AG20443 (cell line): ENCODE results near the gene EXOC6.
A peak's percentile ranks its signal among the peaks of the same experiment; 100 is the strongest.

Source experiments
- DNase-seq: peaks from one replicate; pipeline ENCODE4 v3.0.0; 2012; ENCODE audit warnings: low spot score, mixed read lengths

EXOC6 gene

GRCh38 chr10:93023013-93023650, 174.8 kb downstream of the EXOC6 start:
- no peak for DNase-seq

DNA sequence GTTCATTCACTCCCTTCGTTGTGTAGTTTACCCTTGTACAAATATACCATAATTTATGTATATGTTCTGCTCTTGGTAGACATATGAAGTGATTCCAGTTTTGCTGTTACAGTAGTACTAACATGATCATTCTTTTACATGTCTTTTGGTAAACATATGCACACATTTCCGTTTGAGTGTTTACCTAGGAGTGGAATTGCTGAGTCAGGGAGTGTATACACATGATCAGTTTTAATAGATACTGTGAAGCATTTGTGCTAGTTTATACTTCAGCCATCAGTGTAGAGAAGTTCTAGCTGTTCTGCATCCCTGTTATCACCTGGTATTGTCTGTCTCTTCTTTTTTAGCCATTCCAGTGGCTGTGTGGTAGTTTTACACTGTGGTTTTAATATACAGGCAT, 177.8 kb downstream of the EXOC6 start:
- DNase-seq, result no peak

GRCh38 chr10:93027508-93027907, 179.2 kb downstream of the EXOC6 start:
- no peak for DNase-seq

GRCh38 chr10:93028883-93029282, 180.6 kb downstream of the EXOC6 start:
- peak; percentile 57 for DNase-seq

- peak; percentile 76 for DNase-seq
Measured at GRCh38 chr10:93030409-93030808, 182.1 kb downstream of the EXOC6 start.

GRCh38 chr10:93032105-93032808, 183.9 kb downstream of the EXOC6 start:
- DNase-seq, result no peak

- no peak for DNase-seq
Measured at GRCh38 chr10:93032809-93033137, 184.5 kb downstream of the EXOC6 start.

DNA sequence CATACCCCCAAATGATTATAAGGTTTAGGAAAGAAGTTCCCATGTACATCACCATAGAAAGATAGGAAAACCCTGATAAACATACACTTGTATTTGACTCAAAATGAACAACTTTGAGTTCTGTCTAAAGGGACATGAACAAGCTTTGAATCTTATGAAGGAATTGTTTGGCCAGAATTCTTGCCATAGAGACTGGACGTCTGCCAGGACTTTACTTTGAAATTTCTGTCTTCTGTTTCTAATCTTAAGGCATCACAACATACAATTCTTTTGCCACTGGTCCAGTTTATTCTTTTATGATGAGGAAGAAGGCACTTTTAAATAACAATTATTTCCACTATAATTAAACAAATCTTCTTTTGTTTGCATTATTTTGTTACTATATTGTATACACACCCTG, 186.1 kb downstream of the EXOC6 start:
- no peak for DNase-seq

DNA sequence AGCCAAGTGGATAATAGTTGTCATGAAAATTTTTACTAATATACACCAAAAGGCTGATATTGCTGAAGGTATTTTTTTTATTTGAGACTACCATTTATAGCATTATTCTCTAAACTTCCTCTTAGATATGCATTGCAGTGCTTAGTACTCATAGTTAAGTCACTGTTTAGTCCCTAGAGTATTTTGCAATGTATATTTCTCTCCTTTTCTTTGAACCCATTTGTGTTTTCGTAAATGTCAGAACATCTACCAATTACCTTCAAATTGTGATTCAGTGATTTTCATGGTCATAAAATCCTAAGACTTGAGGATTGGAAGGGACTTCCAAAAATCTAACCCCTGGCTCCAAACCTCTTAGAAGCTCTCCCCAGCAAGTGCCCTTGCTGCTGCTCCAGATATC, 190.8 kb downstream of the EXOC6 start:
- no peak for DNase-seq

DNA sequence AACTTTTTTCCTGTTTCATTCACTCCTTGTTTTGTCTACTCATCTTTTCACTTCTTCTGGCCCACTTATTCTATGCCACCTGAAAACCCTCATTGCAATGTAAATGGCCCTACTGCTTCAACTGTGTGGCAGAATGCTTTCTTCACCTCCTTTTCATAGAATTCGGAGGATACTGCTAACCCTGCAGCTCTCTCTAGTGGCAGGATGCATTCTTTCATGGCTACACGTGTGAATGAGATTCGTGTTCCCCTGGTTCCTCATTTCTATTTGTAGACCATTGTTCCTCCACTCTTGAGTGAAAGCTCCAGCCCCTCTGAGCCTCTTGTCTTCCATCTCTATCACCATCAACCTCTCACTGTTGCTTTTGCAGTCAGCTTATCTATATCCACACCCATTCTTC, 191.4 kb downstream of the EXOC6 start:
- peak; percentile 72 for DNase-seq

DNA sequence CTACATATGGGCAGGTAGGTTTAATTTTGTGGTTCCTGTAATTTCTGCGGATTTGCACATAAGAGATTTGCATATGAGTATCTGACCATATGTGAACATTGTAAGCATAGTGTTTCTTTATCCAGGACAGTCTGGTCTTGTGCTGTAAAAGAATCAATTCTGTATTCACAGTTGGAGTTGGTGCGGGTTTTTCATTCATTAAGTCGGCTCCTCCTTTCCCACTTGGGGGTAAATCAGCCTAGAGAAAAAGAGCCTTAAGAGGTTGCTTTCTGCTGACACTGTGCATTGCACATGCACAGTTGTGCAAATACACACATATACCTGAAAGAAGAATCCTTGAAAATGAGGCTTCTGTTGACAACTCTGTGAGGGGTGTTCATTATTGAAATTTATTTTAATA, 206.2 kb downstream of the EXOC6 start:
- DNase-seq, result no peak

- DNase-seq, result no peak
Measured at GRCh38 chr10:93058139-93058538, 209.8 kb downstream of the EXOC6 start.

DNA sequence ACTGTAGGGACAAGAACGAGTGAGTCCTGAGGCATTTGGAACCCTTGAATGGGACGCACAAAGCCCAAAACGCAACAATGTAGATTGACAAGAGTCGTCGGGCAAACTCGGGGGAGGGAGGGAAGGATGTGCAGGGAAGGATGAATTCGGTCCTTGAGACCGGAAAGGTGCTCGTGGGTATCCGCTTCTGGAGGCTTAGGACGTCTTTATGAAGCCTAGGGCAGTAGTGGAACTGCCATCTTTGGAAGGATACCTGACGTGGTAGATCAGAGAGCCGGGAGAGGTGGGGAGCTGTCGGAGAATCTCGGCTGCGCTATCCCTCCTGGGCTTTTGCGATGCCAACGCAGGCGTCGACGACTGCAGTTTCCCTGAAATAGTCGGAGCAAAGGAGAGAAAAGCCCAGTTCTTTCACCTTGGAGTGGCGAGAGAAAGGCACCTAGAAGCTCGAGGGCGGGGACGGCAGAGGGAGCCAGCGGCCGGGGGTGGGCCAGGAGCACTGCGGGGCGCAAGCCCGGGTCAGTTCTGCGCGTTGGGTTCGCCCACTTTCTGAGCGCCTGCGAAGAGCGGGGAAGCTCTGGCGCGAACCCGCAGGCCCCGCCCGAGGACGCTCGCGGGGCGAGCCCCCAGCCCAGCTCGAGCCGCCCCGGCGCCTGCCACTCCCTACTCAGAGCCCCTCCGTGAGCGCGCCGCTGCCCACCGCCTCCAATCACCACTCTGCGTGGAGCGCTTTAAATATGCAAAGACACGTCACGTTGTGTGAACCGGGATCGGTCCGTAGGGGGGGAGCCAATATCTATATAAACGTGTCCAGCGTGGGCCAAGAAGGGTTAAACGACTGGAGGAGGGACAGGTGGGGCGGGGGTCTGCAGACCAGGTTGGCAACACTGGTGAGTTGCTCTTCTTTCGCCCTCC, 211.9 kb downstream of the EXOC6 start, which contains the start of gene CYP26C1:
TSS of gene CYP26C1 (plus strand) at position 824 of the 912 bp plus-strand sequence. CDS start 466 bp downstream, outside the sequence.
- DNase-seq, result peak; percentile 26

DNA sequence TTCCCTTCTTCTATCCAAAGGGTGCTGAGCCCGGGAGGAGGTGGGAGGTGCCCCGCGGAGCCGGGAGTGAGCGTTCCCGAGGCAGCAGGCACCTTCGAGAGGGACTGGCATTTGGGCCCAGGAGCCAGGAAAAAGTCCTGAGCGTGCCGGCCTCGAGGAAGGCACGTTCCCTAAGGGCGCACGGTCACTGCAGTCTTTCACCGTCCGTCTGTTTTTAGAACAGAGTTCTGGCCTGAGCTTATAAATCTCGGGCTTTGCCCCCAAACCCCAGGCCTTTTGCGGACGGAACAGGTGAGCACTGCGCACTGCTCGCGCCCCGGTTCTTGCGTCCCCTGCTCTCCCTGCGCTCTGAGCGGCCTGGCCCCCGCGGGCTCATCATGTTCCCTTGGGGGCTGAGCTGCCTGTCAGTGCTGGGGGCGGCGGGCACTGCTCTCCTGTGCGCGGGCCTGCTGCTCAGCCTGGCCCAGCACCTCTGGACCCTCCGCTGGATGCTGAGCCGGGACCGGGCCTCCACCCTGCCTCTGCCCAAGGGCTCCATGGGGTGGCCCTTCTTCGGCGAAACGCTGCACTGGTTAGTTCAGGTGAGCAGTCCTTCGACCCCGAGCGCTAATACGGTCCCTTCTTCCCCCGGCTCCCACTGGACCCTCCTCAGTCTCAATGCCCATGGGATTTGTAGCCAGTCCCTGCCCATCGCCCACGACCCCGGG, 212.7 kb downstream of the EXOC6 start:
- peak; percentile 38 for DNase-seq

GRCh38 chr10:93061594-93062513, 213.5 kb downstream of the EXOC6 start:
- no peak for DNase-seq

- DNase-seq, result peak; percentile 84
Measured at GRCh38 chr10:93062514-93063143, 214.3 kb downstream of the EXOC6 start.

- no peak for DNase-seq
Measured at GRCh38 chr10:93063144-93063976, 215.0 kb downstream of the EXOC6 start.

DNA sequence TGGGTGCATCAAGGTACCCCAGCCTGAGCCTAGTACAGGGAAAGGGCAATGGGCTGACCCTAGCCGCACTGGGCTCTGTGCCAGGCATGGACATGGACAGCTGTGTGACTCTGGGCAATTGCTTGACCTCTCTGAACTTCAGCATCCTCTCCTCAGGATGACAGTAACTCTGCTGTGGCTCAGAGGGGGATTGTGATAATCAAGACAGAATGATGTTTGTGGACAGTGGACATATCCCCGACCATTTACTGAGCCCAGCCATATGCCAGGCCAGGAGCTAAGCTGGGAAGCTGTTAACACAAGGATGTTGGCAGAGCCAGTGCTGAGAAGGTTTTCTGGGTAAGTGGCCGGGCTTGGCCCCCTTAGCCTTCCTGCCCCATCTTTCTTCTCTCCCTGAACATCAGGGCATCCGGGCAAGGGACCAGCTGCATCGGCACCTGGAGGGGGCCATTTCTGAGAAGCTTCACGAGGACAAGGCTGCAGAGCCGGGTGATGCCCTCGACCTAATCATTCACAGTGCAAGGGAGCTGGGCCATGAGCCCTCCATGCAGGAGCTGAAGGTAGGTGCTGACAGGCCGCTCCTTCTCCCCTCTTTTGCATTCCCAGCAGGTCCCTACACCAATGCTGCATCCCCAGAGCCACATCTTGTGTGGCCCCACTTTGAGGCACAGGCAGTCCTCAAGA, 215.8 kb downstream of the EXOC6 start:
- no peak for DNase-seq
